K562 (cell line): Measurements from ENCODE around the gene PPM1L.

Experiments
- ARHGAP35 ChIP-seq: fragments of 450-650 bp; IDR thresholded peaks from 2 replicates; pipeline ENCODE4 v1.6.1; 2018; ENCODE audit not compliant: partially characterized antibody
- CTCF ChIP-seq, 3 experiments: IDR thresholded peaks in 2 of 3; conservative IDR thresholded peaks in 1 of 3; 2 replicates each; pipeline ENCODE4 v1.5.1; 2011 to 2012; ENCODE audit warnings: low read length in 3 of 3, mild to moderate bottlenecking in 3 of 3, control low read depth in 2 of 3, improper control_type of control experiment in 1 of 3, inconsistent platforms in 1 of 3, low read depth in 1 of 3, mixed read lengths in 1 of 3, moderate library complexity in 1 of 3; ENCODE audit not compliant: insufficient read depth in 2 of 3
- E2F1 ChIP-seq: sonication (generic); formaldehyde crosslinking; IDR thresholded peaks from 2 replicates; pipeline ENCODE4 v1.8.1; 2023; ENCODE audit warnings: mild to moderate bottlenecking, missing genetic modification reagents, moderate library complexity
- ELF1 ChIP-seq: fragments of 200-800 bp; sonication (Bioruptor generic); IDR thresholded peaks from 2 replicates; pipeline ENCODE4 v1.6.1; 2016; ENCODE audit warnings: missing genetic modification characterization, missing compliant biosample characterization
- FOXK2 ChIP-seq, 2 experiments: fragments of 450-650 bp; IDR thresholded peaks in 1 of 2; conservative IDR thresholded peaks in 1 of 2; 2 replicates each; pipeline ENCODE4 v1.6.1; 2016; ENCODE audit warnings: low read depth in 2 of 2, mild to moderate bottlenecking in 1 of 2
- LEF1 ChIP-seq: fragments of 450-650 bp; IDR thresholded peaks from 2 replicates; pipeline ENCODE4 v1.6.1; 2016; ENCODE audit warnings: mild to moderate bottlenecking
- MXI1 ChIP-seq: IDR thresholded peaks from 2 replicates; pipeline ENCODE4 v1.6.1; 2011; ENCODE audit warnings: low read depth, mild to moderate bottlenecking, improper control_type of control experiment, low read length
- POU5F1 ChIP-seq: fragments of 150-350 bp; IDR thresholded peaks from 2 replicates; pipeline ENCODE4 v1.6.1; 2014; ENCODE audit warnings: borderline replicate concordance, low read length, low read depth, mild to moderate bottlenecking; ENCODE audit not compliant: partially characterized antibody
- RNF2 ChIP-seq: sonication (generic); IDR thresholded peaks from 2 replicates; pipeline ENCODE4 v1.6.1; 2016
- SIN3A ChIP-seq, 2 experiments: fragments of 150-350 bp in 1 of 2; IDR thresholded peaks; 2 replicates each; pipeline ENCODE4 v1.6.1; 2011 to 2016; ENCODE audit warnings: borderline replicate concordance in 2 of 2, low read depth in 2 of 2, low read length in 2 of 2, mild to moderate bottlenecking in 2 of 2, moderate library complexity in 2 of 2; ENCODE audit not compliant: control insufficient read depth in 1 of 2
- SNRNP70 ChIP-seq: fragments of 200-400 bp; formaldehyde crosslinking; optimal IDR thresholded peaks from 2 replicates; pipeline ENCODE3; 2017; ENCODE audit warnings: low read depth, low read length
- SREBF1 ChIP-seq: fragments of 150-350 bp; IDR thresholded peaks from 2 replicates; pipeline ENCODE4 v1.6.1; 2014; ENCODE audit warnings: antibody characterized with exemption, low read depth, low read length, borderline replicate concordance
- TAF15 ChIP-seq: fragments of 200-400 bp; formaldehyde crosslinking; IDR thresholded peaks from 2 replicates; pipeline ENCODE4 v1.6.1; 2017; ENCODE audit warnings: mild to moderate bottlenecking, low read depth, low read length, moderate library complexity

GRCh38 chr3:160757233-160758106, 1.4 kb downstream of the PPM1L start:
- no peak for TF ChIP-seq FOXK2 (conservative IDR thresholded peaks at IDR 0.05 in 1 of 2, IDR thresholded peaks at IDR 0.05 in 1 of 2; ENCODE audit: low read depth in 2 of 2)
- TF ChIP-seq RNF2: no peak
- TF ChIP-seq SREBF1: no peak
- TF ChIP-seq SIN3A (IDR thresholded peaks at IDR 0.05; ENCODE audit: borderline replicate concordance in 2 of 2, control insufficient read depth in 1 of 2, low read depth in 2 of 2, low read length in 2 of 2): no peak
- TF ChIP-seq POU5F1: no peak
- no peak for TF ChIP-seq SNRNP70
- no peak for TF ChIP-seq ELF1 (tag)
- no peak for TF ChIP-seq CTCF (IDR thresholded peaks at IDR 0.05 in 2 of 3, conservative IDR thresholded peaks at IDR 0.05 in 1 of 3; ENCODE audit: insufficient read depth in 2 of 3, low read depth in 1 of 3, low read length in 3 of 3)
- no peak for TF ChIP-seq MXI1
- no peak for TF ChIP-seq E2F1 (CRISPR knock-in tag)
- no peak for TF ChIP-seq LEF1
- no peak for TF ChIP-seq TAF15
- TF ChIP-seq ARHGAP35: no peak
